HCT116 (cell line): ENCODE data around the gene DBNL. TPM values are rescaled to one million over a fixed set of nuclear protein-coding genes. Genes with fewer than 3 reads are reported as not detected.

Experiments used
- ATAC-seq: fragments of 200-7000 bp; cut with Tn5 transposase; 2 replicates; pipeline ENCODE4 v1.9.1; 2020; ENCODE audit warnings: mild to moderate bottlenecking, moderate library complexity
- BruUV-seq: library from RNA; stranded (reverse); fragments of 400-500 nt; replicated peaks from 2 replicates; lab custom pipeline; 2021; lab: Mats Ljungman, UMichigan
- CTCF ChIA-PET: fragments of 300-600 bp; sonication (Branson Sonifier 250); formaldehyde crosslinking; loops from one replicate; lab custom pipeline; 2021; ENCODE audit warnings: antibody characterized with exemption; lab: Charles Lee
- POLR2A ChIA-PET: fragments of 300-600, 350-600 bp; sonication (Branson Sonifier 250); formaldehyde crosslinking; loops from one replicate; lab custom pipeline; 2021; ENCODE audit warnings: antibody characterized with exemption; lab: Charles Lee
- RAD21 ChIA-PET, 2 experiments: fragments of 300-600 bp; sonication (Branson Sonifier 250); formaldehyde crosslinking; loops; one replicate each; lab custom pipeline; 2023; ENCODE audit warnings: low total read pairs in 2 of 2; ENCODE audit not compliant: uncharacterized antibody in 2 of 2, unreplicated experiment in 2 of 2, low non-redundant PET in 1 of 2; lab: Charles Lee
- DNase-seq: peaks from one replicate; pipeline ENCODE4 v3.0.0-alpha.2; 2010; ENCODE audit warnings: low read depth, low spot score
- H2AFZ ChIP-seq: fragments of 200-600 bp; shearing (Covaris generic), sonication (generic); 2 replicates; pipeline ENCODE4 v1.6.1; 2017; ENCODE audit warnings: low read depth, mixed run types, mixed read lengths, antibody characterized with exemption, low read length; ENCODE audit not compliant: poor library complexity, severe bottlenecking
- H3K27ac ChIP-seq: 2 replicates; pipeline ENCODE4 v1.5.1; 2012; ENCODE audit warnings: low read depth, low read length
- H3K27me3 ChIP-seq: fragments of 200-600 bp; sonication (generic); 2 replicates; pipeline ENCODE4 v1.6.1; 2016; ENCODE audit warnings: mixed run types, low read length, mixed read lengths; ENCODE audit not compliant: insufficient read depth
- H3K36me3 ChIP-seq, 2 experiments: fragments of 200-500 bp in 1 of 2; fragments of 200-600 bp in 1 of 2; sonication (Bioruptor generic) in 1 of 2; sonication (generic) in 1 of 2; 2 replicates each; pipeline versions ENCODE4 v1.5.1 to v1.6.1; 2014 to 2016; ENCODE audit warnings: low read length in 2 of 2, inconsistent platforms in 1 of 2, mixed read lengths in 1 of 2, mixed run types in 1 of 2; ENCODE audit not compliant: insufficient read depth in 2 of 2, control insufficient read depth in 1 of 2
- H3K4me1 ChIP-seq, 2 experiments: fragments of 200-600 bp in 1 of 2; sonication (generic) in 1 of 2; 2 replicates each; pipeline versions ENCODE4 v1.5.1 to v1.6.1; 2012 to 2017; ENCODE audit warnings: low read length in 2 of 2, inconsistent platforms in 1 of 2, mild to moderate bottlenecking in 1 of 2, mixed read lengths in 1 of 2, mixed run types in 1 of 2, moderate library complexity in 1 of 2; ENCODE audit not compliant: insufficient read depth in 2 of 2, control insufficient read depth in 1 of 2
- H3K4me2 ChIP-seq: fragments of 200-600 bp; sonication (generic); 2 replicates; pipeline ENCODE4 v1.6.1; 2017; ENCODE audit warnings: mixed run types, low read length, mixed read lengths
- H3K4me3 ChIP-seq, 2 experiments: fragments of 200-600 bp in 1 of 2; sonication (generic) in 1 of 2; replicated peaks in 1 of 2; 2 replicates each; pipeline ENCODE4 v1.5.1; 2011 to 2016; ENCODE audit warnings: low read length in 2 of 2, control low read depth in 1 of 2, low read depth in 1 of 2, mild to moderate bottlenecking in 1 of 2, mixed read lengths in 1 of 2, mixed run types in 1 of 2
- H3K79me2 ChIP-seq: fragments of 200-600 bp; sonication (generic); 2 replicates; pipeline ENCODE4 v1.6.1; 2017; ENCODE audit warnings: mild to moderate bottlenecking, mixed run types, low read length, moderate library complexity, mixed read lengths; ENCODE audit not compliant: insufficient read depth
- H3K9ac ChIP-seq: fragments of 200-600 bp; sonication (generic); 2 replicates; pipeline ENCODE4 v1.6.1; 2016; ENCODE audit warnings: low read length, mixed read lengths
- H3K9me2 ChIP-seq: fragments of 200-600 bp; sonication (generic), shearing (Covaris generic); 2 replicates; pipeline ENCODE4 v1.6.1; 2017; ENCODE audit warnings: mixed run types, mild to moderate bottlenecking, moderate library complexity; ENCODE audit not compliant: insufficient read depth
- H3K9me3 ChIP-seq, 2 experiments: fragments of 200-500 bp in 1 of 2; fragments of 200-600 bp in 1 of 2; sonication (Bioruptor generic) in 1 of 2; sonication (generic) in 1 of 2; 2 replicates each; pipeline ENCODE4 v1.6.1; 2014 to 2017; ENCODE audit warnings: low read length in 2 of 2, mixed read lengths in 2 of 2, inconsistent platforms in 1 of 2, low read depth in 1 of 2, mild to moderate bottlenecking in 1 of 2, mixed run types in 1 of 2, moderate library complexity in 1 of 2; ENCODE audit not compliant: control insufficient read depth in 1 of 2, insufficient read depth in 1 of 2
- H4K20me1 ChIP-seq: fragments of 200-600 bp; sonication (generic), shearing (Covaris generic); 2 replicates; pipeline ENCODE4 v1.6.1; 2017; ENCODE audit warnings: mixed run types, mild to moderate bottlenecking, moderate library complexity; ENCODE audit not compliant: insufficient read depth
- CBX3 ChIP-seq: IDR thresholded peaks from 2 replicates; pipeline ENCODE4 v1.6.1; 2012; ENCODE audit warnings: low read depth
- EGR1 ChIP-seq: IDR thresholded peaks from 2 replicates; pipeline ENCODE4 v1.6.1; 2012; ENCODE audit warnings: low read depth
- EZH2 ChIP-seq: fragments of 200-600 bp; sonication (generic); IDR thresholded peaks from 2 replicates; pipeline ENCODE4 v1.6.1; 2017; ENCODE audit warnings: antibody characterized with exemption, mixed run types
- EZH2phosphoT487 ChIP-seq: fragments of 200-600 bp; IDR thresholded peaks from 2 replicates; pipeline ENCODE4 v1.6.1; 2018; ENCODE audit warnings: antibody characterized with exemption, borderline replicate concordance
- FOSL1 ChIP-seq: IDR thresholded peaks from 2 replicates; pipeline ENCODE4 v1.6.1; 2012; ENCODE audit warnings: low read depth
- JUND ChIP-seq: IDR thresholded peaks from 2 replicates; pipeline ENCODE4 v1.6.1; 2012
- SP1 ChIP-seq: IDR thresholded peaks from 2 replicates; pipeline ENCODE4 v1.6.1; 2012; ENCODE audit warnings: low read depth
- TCF7L2 ChIP-seq: IDR thresholded peaks from 2 replicates; pipeline ENCODE4 v1.7.0; 2011; ENCODE audit warnings: borderline replicate concordance, inconsistent platforms; ENCODE audit not compliant: insufficient read depth, insufficient read length; ENCODE audit errors: extremely low read depth
- YY1 ChIP-seq: IDR thresholded peaks from 2 replicates; pipeline ENCODE4 v1.6.1; 2011; ENCODE audit warnings: low read length, low read depth, moderate library complexity, mild to moderate bottlenecking; ENCODE audit not compliant: insufficient replicate concordance; ENCODE audit errors: extremely low read depth
- ZNF274 ChIP-seq: fragments of 200-500 bp; sonication (Bioruptor generic); IDR thresholded peaks from 2 replicates; pipeline ENCODE4 v1.6.1; 2014; ENCODE audit warnings: mild to moderate bottlenecking, low read depth, low read length, inconsistent platforms
- intact Hi-C: fragments of 100-400 bp; cut with micrococcal nuclease; formaldehyde crosslinking; loops from 2 replicates; pipeline ENCODE4 v1.10.0; 2022
- total RNA-seq: library from RNA; stranded (reverse); gene quantifications from one replicate; pipeline ENCODE4 v1.2.1, GENCODE V29; 2021; ENCODE audit not compliant: unreplicated experiment
- TF ChIP-seq, protein P1 (sequence below): IDR thresholded peaks from 2 replicates; pipeline ENCODE4 v1.6.1; 2012
- TF ChIP-seq, protein P2 (sequence below): IDR thresholded peaks from 2 replicates; pipeline ENCODE4 v1.6.1; 2011; ENCODE audit warnings: mild to moderate bottlenecking, low read length, moderate library complexity; ENCODE audit not compliant: insufficient replicate concordance; ENCODE audit errors: extremely low read depth

The DBNL gene
- total RNA-seq, 1 experiment from 2014 or later, result 39.4 TPM

DNA sequence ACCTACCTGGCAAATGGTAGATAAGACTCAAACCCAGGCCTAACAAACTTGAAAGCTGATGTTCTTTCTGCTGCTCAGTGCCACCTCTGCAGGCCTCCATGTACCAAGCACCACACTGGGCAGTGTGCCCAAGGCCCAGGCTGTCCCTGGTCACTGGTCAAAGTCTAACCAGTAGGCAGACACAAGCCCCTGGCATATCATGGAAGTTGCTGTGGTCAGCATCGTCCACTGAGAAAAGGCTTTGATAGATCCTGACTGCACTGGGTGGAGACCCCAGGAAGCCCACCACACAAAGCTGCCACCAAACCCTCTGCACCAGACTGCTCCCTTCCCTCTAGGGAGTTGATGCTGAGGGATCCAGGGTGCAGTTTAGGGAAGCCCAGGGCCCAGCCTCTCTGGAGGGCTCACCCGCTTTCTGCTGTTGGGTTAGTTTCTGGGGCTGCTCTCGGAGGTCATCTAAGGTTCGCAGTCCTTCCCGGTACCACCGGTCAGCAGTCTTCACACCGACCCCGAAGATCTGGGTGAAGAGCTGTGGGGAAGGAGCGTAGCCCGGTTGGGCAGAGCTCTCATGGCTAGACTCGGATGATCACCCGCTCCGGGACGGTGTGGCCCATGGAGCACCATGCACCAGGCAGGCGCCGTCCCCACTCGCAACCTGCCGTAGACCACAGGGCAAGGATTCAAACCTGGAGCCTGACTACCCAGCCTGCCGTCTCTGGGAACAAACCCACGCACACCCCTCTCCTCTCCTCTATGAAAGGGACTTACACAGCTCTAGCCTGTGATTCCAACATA, 31.8 kb downstream of the DBNL start:
- Histone ChIP-seq H3K36me3 (peaks cover 25 to 33% of the 10 kb centered on the region in 2 experiments; a peak in 3 of 4 replicates), H2AFZ (no peak overlapping the region), H3K4me1 (peaks cover 8 to 33% of the 10 kb centered on the region in 2 experiments), H4K20me1 (no peaks in the 10 kb centered on the region), H3K4me2 (no peak overlapping the region), H3K27me3 (no peaks in the 10 kb centered on the region), H3K9ac (no peak overlapping the region), H3K79me2 (peaks cover 10% of the 10 kb centered on the region), H3K4me3 (no peak overlapping the region), H3K9me2 (no peaks in the 10 kb centered on the region), H3K9me3 (no peaks in the 10 kb centered on the region), H3K27ac (no peak overlapping the region)
- DNase-seq (no peak), ATAC-seq (no peak)
- POLR2A ChIA-PET, result interaction anchor here (0.7 kb wide), 1 partner anchor 40 kb away, joined by 3 read pairs; no protein-coding TSS in a partner anchor
- intact Hi-C loops, result no loop called here
- CTCF ChIA-PET, result no interaction called here
- no peak for TF ChIP-seq TCF7L2
- no peak for TF ChIP-seq YY1
- no peak for TF ChIP-seq ZNF274
- no peak for TF ChIP-seq EZH2
- no peak for TF ChIP-seq FOSL1
- TF ChIP-seq CBX3, result no peak
- TF ChIP-seq JUND, result no peak
- BruUV-seq, result no TSS peak
- RAD21 ChIA-PET, result no interaction called here

DNA sequence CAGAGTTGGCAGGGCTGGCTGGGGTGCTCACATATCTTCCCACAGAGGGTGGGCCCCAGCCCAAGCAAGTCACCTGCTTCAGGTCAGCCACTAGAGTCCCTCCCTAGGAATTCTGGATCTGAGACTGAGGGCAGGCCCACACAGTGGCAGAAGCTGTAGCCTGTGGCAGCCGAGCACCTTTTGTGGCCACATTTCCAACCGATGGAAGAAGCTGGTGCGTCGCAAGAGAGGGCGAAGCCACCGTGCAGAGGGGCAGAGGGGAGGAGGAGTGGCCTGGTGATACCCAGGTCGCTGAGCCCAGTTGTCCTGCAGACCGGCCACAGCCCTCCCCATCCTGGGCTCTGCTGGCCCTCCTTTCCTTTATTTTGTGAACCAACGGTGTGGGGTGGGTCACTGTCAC, 32.6 kb downstream of the DBNL start:
- H3K4me1 ChIP-seq, result peaks cover 6 to 27% of the 10 kb centered on the region in 2 experiments
- H3K4me2 ChIP-seq, result no peak overlapping the region
- peaks cover 14% of the 10 kb centered on the region for H3K79me2 ChIP-seq
- H3K27me3 ChIP-seq, result no peaks in the 10 kb centered on the region
- H3K4me3 ChIP-seq, result no peak overlapping the region
- peaks cover 24 to 33% of the 10 kb centered on the region in 2 experiments; a peak in 3 of 4 replicates for H3K36me3 ChIP-seq
- H4K20me1 ChIP-seq, result no peaks in the 10 kb centered on the region
- no peak overlapping the region for H3K27ac ChIP-seq
- no peak overlapping the region for H3K9ac ChIP-seq
- H3K9me3 ChIP-seq, result no peaks in the 10 kb centered on the region
- DNase-seq (no peak), ATAC-seq (no peak)
- H3K9me2 ChIP-seq, result no peaks in the 10 kb centered on the region
- ChIA-PET CTCF (no interaction called here), POLR2A (no interaction called here), RAD21 (no interaction called here)
- H2AFZ ChIP-seq, result no peak overlapping the region
- intact Hi-C loops, result no loop called here
- BruUV-seq, result no TSS peak
- TF ChIP-seq EGR1 (no peak), EZH2phosphoT487 (no peak), SP1 (no peak), JUND (no peak), CBX3 (no peak)
- TF ChIP-seq, protein P1, sequence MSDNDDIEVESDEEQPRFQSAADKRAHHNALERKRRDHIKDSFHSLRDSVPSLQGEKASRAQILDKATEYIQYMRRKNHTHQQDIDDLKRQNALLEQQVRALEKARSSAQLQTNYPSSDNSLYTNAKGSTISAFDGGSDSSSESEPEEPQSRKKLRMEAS, result no peak
- TF ChIP-seq, protein P2, sequence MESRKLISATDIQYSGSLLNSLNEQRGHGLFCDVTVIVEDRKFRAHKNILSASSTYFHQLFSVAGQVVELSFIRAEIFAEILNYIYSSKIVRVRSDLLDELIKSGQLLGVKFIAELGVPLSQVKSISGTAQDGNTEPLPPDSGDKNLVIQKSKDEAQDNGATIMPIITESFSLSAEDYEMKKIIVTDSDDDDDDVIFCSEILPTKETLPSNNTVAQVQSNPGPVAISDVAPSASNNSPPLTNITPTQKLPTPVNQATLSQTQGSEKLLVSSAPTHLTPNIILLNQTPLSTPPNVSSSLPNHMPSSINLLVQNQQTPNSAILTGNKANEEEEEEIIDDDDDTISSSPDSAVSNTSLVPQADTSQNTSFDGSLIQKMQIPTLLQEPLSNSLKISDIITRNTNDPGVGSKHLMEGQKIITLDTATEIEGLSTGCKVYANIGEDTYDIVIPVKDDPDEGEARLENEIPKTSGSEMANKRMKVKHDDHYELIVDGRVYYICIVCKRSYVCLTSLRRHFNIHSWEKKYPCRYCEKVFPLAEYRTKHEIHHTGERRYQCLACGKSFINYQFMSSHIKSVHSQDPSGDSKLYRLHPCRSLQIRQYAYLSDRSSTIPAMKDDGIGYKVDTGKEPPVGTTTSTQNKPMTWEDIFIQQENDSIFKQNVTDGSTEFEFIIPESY, result no peak
- TF ChIP-seq, all 23 proteins: peak for 0
